ENCODE data around the gene SMARCA1. TPM values are rescaled to one million over a fixed set of nuclear protein-coding genes. Genes with fewer than 3 reads are reported as not detected.

SMARCA1 gene
- total RNA-seq, 4 donors from 2014 or later, result 67.1 to 75.8 (median 69.2) TPM

DNA sequence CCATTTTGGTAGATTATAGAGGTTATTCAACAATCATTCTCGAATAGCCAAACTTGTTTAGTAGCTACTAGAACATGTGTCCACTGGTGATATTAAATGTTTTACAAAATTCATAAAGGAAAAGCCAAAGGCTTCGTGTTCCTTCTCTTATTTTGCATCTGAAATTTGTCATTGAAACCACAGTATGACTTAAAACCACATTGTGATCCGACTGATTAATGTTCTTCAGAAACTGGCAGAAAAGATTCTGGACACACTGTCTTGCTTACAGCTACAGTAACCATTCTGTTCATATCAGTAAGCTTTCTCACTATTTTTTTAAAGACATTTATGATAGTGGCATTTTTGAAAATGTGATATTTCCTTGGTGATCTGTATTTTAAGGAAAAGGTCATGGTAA, 2.6 kb upstream of the SMARCA1 start:
- no peaks in the 10 kb centered on the region for H3K27me3 ChIP-seq
- TF ChIP-seq, protein P1, sequence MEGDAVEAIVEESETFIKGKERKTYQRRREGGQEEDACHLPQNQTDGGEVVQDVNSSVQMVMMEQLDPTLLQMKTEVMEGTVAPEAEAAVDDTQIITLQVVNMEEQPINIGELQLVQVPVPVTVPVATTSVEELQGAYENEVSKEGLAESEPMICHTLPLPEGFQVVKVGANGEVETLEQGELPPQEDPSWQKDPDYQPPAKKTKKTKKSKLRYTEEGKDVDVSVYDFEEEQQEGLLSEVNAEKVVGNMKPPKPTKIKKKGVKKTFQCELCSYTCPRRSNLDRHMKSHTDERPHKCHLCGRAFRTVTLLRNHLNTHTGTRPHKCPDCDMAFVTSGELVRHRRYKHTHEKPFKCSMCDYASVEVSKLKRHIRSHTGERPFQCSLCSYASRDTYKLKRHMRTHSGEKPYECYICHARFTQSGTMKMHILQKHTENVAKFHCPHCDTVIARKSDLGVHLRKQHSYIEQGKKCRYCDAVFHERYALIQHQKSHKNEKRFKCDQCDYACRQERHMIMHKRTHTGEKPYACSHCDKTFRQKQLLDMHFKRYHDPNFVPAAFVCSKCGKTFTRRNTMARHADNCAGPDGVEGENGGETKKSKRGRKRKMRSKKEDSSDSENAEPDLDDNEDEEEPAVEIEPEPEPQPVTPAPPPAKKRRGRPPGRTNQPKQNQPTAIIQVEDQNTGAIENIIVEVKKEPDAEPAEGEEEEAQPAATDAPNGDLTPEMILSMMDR (IDR thresholded peaks at IDR 0.05), result no peak
- no peak for TF ChIP-seq POLR2A (IDR thresholded peaks at IDR 0.05)
- H3K9me3 ChIP-seq, result no peaks in the 10 kb centered on the region
- 77 to 82% methylated on average over 3 of the region's 3 CpGs for WGBS, 2 donors
- peaks cover 5 to 6% of the 10 kb centered on the region in 2 donors for H3K4me1 ChIP-seq
- no peaks in the 10 kb centered on the region for H3K36me3 ChIP-seq
- intact Hi-C loops (cut with DNase I), result no loop called here
- no peak overlapping the region for H3K27ac ChIP-seq
- no peak overlapping the region for H3K4me3 ChIP-seq (replicated peaks in 1 of 3)
- DNase-seq, result no peak

DNA sequence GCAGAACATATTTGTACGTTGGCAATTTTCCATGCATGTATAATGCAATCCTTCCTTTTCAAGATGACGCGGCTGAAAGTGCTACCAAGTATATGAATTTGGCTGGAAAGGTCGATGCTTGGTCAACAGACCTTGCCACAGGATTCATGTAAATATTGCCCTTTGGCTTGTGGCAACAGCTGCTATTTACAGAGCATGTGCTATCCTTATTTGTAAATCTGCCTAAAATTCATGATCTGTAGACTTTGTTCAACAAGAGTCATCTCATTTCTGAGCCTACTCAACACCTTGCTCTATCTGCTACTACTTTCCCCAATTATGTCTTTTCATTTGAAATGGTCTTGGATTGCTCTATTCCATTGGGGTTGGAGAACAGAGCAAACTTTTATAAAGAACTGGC, 1.9 kb upstream of the SMARCA1 start:
- no peaks in the 10 kb centered on the region for H3K9me3 ChIP-seq
- no peak overlapping the region for H3K27ac ChIP-seq
- H3K4me3 ChIP-seq (replicated peaks in 1 of 3), result no peak overlapping the region
- H3K4me1 ChIP-seq, result peaks cover 0 to under 1% of the 10 kb centered on the region in 2 donors
- TF ChIP-seq POLR2A (IDR thresholded peaks at IDR 0.05), result no peak
- TF ChIP-seq, protein P1 (IDR thresholded peaks at IDR 0.05), result no peak
- WGBS, 2 donors, result 57 to 59% methylated on average over 4 of the region's 4 CpGs
- no peaks in the 10 kb centered on the region for H3K36me3 ChIP-seq
- no peak for DNase-seq
- intact Hi-C loops (cut with DNase I), result no loop called here
- H3K27me3 ChIP-seq, result no peaks in the 10 kb centered on the region

DNA sequence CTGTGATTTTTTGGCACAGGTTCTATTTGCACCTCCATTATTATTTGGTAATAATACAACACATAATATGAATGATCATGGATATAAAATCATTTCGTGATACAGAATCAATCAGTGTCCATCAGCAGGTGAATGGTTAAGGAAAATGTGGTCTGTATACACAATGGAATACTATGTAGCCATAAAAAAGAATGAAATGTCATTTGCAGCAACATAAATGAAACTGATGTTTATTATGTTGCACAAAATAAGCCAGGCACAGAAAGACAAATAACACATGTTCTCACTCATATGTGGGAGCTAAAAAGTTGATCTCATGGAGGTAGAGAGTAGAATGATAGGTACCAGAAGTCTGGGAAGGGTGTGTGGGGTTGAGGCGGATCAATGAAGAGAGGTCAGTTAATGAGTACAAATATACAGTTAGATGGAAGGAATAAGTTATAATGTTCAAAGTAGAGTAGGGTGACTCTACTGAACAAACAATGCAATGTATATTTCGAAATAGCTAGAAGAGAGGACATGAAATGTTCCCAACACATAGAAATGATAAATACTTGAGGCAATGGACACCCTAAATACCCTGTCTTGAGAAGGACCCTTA, 1.1 kb upstream of the SMARCA1 start:
- intact Hi-C loops (cut with DNase I), result no loop called here
- no peak for DNase-seq
- Histone ChIP-seq H3K4me1 (no peaks in the 10 kb centered on the region), H3K27me3 (no peaks in the 10 kb centered on the region), H3K27ac (no peak overlapping the region), H3K4me3 (replicated peaks in 1 of 3) (no peak overlapping the region), H3K36me3 (no peaks in the 10 kb centered on the region), H3K9me3 (no peaks in the 10 kb centered on the region)
- TF ChIP-seq POLR2A (IDR thresholded peaks at IDR 0.05), result no peak
- TF ChIP-seq, protein P1 (IDR thresholded peaks at IDR 0.05), result no peak
- 96% methylated on average over 3 of the region's 3 CpGs for WGBS, 2 donors

DNA sequence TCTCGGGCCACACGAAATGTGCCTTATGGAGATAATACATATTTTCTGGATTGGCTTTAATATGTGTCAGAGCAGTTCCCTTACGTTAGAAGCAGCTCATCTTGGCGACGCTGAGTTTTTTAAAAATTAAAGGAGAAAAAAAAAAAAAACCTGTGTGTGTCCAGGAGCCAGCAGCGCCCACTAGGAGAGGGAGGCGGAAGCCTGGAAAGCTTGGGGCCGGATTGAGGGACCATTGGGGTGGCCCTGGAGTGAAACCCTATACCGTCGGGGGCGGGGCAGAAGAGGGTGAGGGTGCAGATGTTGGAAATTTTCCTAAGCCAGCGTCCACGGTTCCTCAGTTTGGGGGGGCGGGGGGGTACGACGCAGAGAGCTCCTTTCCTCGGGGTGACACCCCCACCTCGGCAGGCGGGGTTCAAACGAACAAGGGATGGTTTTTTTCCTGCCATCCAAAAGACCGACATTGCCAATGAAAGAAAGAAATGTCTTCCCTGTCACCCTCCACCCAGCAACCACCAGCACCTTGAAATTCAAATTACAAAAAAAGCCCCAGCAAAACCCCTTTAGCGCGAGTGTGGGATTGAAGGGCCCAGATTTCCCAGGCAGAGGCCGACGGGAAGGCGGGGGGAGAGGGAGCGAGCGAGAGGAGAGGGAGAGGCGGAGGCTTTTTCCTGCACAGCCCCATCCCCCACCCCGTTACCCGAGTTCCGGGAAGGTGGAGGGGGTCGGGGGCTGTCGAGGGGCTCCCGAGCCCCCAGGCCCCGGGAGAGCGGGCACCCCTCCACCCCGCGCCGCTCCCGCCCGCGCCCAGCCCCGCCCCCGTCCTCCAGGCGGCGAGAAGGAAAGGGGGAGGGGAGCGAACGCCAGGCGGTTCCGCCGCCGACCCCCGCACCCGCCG, 859 bp downstream of the SMARCA1 start:
- intact Hi-C loops (cut with DNase I), result no loop called here
- H3K9me3 ChIP-seq, result no peaks in the 10 kb centered on the region
- H3K4me3 ChIP-seq (replicated peaks in 1 of 3), result peak overlapping the region; percentile 47 to 53 (median 51)
- H3K36me3 ChIP-seq, result no peaks in the 10 kb centered on the region
- TF ChIP-seq POLR2A (IDR thresholded peaks at IDR 0.05), result no peak
- TF ChIP-seq, protein P1 (IDR thresholded peaks at IDR 0.05), result no peak
- H3K4me1 ChIP-seq, result no peaks in the 10 kb centered on the region
- no peaks in the 10 kb centered on the region for H3K27me3 ChIP-seq
- peak overlapping the region; percentile 88 to 94 (median 93) for H3K27ac ChIP-seq
- whole genome bisulfite sequencing, 2 donors, result 1 to 3% methylated on average over 14 of the region's 56 CpGs
- peak; percentile 62 to 68 for DNase-seq

DNA sequence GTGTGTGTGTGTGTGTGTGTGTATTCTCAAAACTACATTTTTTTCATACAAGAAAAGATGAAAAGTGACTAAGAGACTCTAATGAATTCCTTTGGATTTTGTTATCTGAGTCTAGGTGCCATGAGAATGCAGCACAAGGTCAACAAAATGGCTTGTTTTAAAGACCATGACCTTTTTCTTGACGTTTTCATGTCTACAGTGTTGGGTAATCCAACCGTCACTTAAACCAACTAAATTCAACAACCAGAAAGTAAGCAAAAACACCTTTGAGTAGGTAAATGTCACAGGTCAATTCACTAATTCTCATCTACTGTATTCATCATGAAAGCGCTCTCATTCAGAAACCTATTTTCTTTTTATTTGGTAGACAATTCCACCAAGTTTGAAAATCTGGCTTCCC, 3.1 kb downstream of the SMARCA1 start:
- no peak overlapping the region for H3K27ac ChIP-seq

More for the DNA sequence above, 3.1 kb downstream of the SMARCA1 start:
- Histone ChIP-seq H3K4me3 (replicated peaks in 1 of 3) (no peak overlapping the region), H3K9me3 (no peaks in the 10 kb centered on the region), H3K27me3 (no peaks in the 10 kb centered on the region), H3K36me3 (peaks cover 0 to under 1% of the 10 kb centered on the region in 2 donors), H3K4me1 (no peaks in the 10 kb centered on the region)
- intact Hi-C loops (cut with DNase I), result no loop called here
- 53 to 61% methylated on average over 3 of the region's 3 CpGs for WGBS, 2 donors
- DNase-seq, result no peak
- TF ChIP-seq, protein P1 (IDR thresholded peaks at IDR 0.05), result no peak
- TF ChIP-seq POLR2A (IDR thresholded peaks at IDR 0.05), result no peak
